ENCODE data around the gene RHBDL1. TPM values are rescaled to one million over a fixed set of nuclear protein-coding genes. Genes with fewer than 3 reads are reported as not detected.

RHBDL1 gene
- total and polyA plus RNA-seq, 4 donors: 0.91 to 5.4 (median 1.6) TPM

DNA sequence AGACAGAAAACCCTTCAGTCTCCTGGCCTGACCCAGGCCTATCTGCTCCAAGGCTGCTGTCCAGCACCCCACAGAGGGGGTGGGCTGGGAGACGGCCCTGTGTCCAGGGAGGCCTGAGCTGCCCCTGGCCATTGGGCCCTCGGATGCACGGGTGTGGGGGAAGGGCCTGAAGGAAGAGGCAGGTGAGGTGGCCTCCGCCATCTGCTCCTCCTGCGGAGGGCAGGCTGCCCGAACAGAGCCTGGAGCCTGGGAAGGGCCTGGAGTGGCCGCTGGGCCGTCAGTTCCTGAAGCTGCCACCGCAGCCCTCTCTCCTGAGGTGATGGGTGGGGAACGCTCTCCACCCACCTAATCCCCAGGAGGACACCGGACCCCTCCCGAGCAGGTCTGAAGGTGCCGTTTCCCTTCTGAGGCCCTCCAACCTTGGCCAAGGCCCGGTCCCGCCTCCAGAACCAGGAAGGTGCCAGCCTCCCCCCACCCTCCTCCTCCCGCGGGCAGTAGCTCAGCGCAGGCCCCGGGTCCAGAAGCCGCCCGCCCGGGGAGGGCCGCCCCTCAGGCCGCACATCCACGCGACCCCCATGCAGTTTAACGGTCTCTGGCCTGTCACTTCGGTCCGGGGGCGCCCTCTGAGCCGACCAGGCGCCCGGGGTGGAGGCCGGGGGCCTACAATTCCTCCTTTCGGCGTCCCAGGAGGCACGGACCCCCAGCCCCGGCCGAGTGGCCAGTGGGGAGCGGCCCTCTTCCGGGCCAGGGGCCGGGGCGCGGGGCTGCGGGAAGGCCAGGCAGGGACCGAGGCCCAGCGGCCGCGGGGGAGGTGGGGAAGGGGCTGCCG is 29.3 kb downstream of the RHBDL1 start:
- Histone ChIP-seq H3K36me3 (ENCODE audit: control insufficient read depth in 4 of 4, insufficient read depth in 4 of 4, low read length in 4 of 4) (no peaks in the 10 kb centered on the region), H3K27me3 (ENCODE audit: control insufficient read depth in 3 of 3, insufficient read depth in 3 of 3, low read length in 2 of 3) (peaks cover 7 to 69% (median 38%) of the 10 kb centered on the region in 3 donors), H3K4me3 (no peak overlapping the region), H3K27ac (ENCODE audit: low read depth in 1 of 2, low read length in 1 of 2) (no peak overlapping the region), H3K4me1 (ENCODE audit: control insufficient read depth in 5 of 5, insufficient read depth in 5 of 5, low read length in 5 of 5) (no peaks in the 10 kb centered on the region), H3K9ac (ENCODE audit: insufficient read depth in 1 of 2, low read length in 2 of 2) (no peak overlapping the region), H3K9me3 (ENCODE audit: control insufficient read depth in 4 of 4, insufficient read depth in 3 of 4, low read length in 3 of 4) (peaks cover 0 to 5% (median 0%) of the 10 kb centered on the region in 4 donors)
- no peak for ATAC-seq (ENCODE audit: insufficient read depth, low FRiP score)
- TF ChIP-seq, protein P1, sequence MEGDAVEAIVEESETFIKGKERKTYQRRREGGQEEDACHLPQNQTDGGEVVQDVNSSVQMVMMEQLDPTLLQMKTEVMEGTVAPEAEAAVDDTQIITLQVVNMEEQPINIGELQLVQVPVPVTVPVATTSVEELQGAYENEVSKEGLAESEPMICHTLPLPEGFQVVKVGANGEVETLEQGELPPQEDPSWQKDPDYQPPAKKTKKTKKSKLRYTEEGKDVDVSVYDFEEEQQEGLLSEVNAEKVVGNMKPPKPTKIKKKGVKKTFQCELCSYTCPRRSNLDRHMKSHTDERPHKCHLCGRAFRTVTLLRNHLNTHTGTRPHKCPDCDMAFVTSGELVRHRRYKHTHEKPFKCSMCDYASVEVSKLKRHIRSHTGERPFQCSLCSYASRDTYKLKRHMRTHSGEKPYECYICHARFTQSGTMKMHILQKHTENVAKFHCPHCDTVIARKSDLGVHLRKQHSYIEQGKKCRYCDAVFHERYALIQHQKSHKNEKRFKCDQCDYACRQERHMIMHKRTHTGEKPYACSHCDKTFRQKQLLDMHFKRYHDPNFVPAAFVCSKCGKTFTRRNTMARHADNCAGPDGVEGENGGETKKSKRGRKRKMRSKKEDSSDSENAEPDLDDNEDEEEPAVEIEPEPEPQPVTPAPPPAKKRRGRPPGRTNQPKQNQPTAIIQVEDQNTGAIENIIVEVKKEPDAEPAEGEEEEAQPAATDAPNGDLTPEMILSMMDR (IDR thresholded peaks at IDR 0.05; ENCODE audit: control extremely low read depth, extremely low read depth): no peak
- no peak for DNase-seq
- 12 to 14% methylated on average over 32 to 49 of the region's 50 CpGs for WGBS, 2 donors

DNA sequence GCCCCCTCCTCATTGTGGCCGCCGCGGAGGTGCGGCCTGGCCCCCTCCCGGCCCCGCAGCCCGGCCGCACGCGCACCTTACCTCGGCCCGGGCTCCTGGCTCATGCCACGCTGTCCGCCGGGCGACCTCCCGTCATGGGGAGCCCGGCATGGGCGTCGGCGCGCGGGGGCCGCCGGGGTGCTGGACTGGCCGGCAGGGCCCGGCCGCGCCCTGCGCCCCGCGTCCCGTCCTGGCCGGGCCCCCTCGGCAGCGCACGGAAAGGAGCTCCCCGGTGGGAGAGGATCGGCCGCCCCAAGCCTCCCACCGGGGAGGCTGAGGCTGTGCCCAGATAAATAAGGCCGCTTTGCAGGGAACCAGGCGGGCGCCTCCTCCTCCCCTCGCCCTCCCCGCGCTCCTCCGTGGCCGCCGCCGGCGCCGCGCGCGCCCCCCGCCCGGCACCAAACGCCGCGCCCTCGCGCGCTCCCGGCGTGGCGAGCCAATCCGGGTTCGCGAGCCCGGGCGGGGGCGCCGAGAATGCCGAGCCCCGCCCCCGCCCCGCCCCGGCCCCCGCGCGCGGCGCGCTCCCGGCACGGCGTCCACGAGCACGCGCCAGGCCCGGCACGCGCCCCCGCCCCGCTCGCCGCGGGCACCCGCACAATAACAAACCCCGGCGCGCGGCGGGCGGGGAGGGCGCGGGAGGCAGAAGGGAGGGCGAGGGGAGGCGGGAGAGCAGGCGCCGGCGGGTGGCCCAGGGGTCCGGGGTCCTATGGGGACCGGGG is 30.1 kb downstream of the RHBDL1 start, which contains the start of gene FBXL16:
FBXL16 (minus strand) TSS at position 371 of the 758 bp plus-strand sequence. CDS start 8,396 bp downstream, outside the sequence.
- peaks cover 11 to 69% (median 38%) of the 10 kb centered on the region in 3 donors for H3K27me3 ChIP-seq (ENCODE audit: control insufficient read depth in 3 of 3, insufficient read depth in 3 of 3, low read length in 2 of 3)
- H3K4me1 ChIP-seq (ENCODE audit: control insufficient read depth in 5 of 5, insufficient read depth in 5 of 5, low read length in 5 of 5): no peaks in the 10 kb centered on the region
- WGBS, 2 donors: 1 to 2% methylated on average over 31 to 115 of the region's 115 CpGs
- H3K9me3 ChIP-seq (ENCODE audit: control insufficient read depth in 4 of 4, insufficient read depth in 3 of 4, low read length in 3 of 4): peaks cover 0 to 5% (median 0%) of the 10 kb centered on the region in 4 donors
- DNase-seq: no peak
- TF ChIP-seq, protein P1 (IDR thresholded peaks at IDR 0.05; ENCODE audit: control extremely low read depth, extremely low read depth): no peak
- ATAC-seq (ENCODE audit: insufficient read depth, low FRiP score): no peak
- no peak within 1 kb of the TSS for H3K27ac ChIP-seq (ENCODE audit: low read depth in 1 of 2, low read length in 1 of 2)
- no peak within 1 kb of the TSS for H3K4me3 ChIP-seq
- H3K36me3 ChIP-seq (ENCODE audit: control insufficient read depth in 4 of 4, insufficient read depth in 4 of 4, low read length in 4 of 4): no peaks in the 10 kb centered on the region
- H3K9ac ChIP-seq (ENCODE audit: insufficient read depth in 1 of 2, low read length in 2 of 2): no peak within 1 kb of the TSS

DNA sequence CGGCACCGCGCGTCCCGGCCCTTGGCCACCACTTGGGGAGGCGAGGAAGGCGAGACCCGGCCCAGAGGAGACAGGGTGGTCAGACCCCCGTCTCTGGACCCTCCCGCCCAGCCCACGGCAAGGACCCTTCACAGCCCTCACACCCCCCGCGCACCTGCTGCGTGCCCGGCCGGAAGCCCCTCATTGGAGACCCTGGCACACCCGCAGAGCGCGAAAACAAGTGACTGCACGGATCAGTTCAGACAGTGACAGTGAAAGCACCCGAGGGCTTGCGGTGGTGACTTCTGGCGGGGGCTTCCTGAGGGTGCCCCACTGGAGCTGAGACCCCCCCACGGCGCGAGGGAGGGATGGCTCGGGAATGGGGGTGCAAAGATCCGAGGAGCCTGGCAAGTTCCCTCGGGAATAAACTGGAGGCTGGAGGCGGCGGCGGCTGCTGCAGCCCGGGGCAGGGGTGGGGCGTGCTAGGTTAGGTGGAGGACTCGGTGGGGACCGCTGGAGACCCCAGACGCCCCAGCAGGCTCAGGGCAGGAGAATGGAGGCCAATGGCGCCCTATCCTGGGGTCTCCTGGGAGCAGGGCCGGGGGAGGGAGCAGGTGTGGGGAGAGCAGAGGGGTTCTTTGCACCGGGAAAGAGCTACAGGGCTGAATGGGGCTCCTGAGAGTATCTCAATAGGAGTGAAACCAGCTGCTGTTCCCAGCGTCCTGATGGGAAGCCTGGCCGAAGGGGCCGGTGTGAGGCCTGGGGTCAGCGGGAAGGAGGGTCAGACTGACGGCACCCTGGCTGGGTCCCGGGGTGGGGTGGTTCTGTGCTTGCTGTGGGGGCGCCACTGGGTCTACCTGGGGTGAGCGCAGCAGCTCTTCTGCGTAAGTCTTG is 31.0 kb downstream of the RHBDL1 start:
- H3K4me3 ChIP-seq: no peak overlapping the region
- H3K36me3 ChIP-seq (ENCODE audit: control insufficient read depth in 4 of 4, insufficient read depth in 4 of 4, low read length in 4 of 4): no peaks in the 10 kb centered on the region
- DNase-seq (no peak), ATAC-seq (ENCODE audit: insufficient read depth, low FRiP score) (no peak)
- no peak overlapping the region for H3K9ac ChIP-seq (ENCODE audit: insufficient read depth in 1 of 2, low read length in 2 of 2)
- TF ChIP-seq, protein P1 (IDR thresholded peaks at IDR 0.05; ENCODE audit: control extremely low read depth, extremely low read depth): no peak
- peaks cover 11 to 64% (median 38%) of the 10 kb centered on the region in 3 donors for H3K27me3 ChIP-seq (ENCODE audit: control insufficient read depth in 3 of 3, insufficient read depth in 3 of 3, low read length in 2 of 3)
- H3K27ac ChIP-seq (ENCODE audit: low read depth in 1 of 2, low read length in 1 of 2): no peak overlapping the region
- peaks cover 0 to 5% (median 0%) of the 10 kb centered on the region in 4 donors for H3K9me3 ChIP-seq (ENCODE audit: control insufficient read depth in 4 of 4, insufficient read depth in 3 of 4, low read length in 3 of 4)
- 5 to 7% methylated on average over 42 to 49 of the region's 49 CpGs for WGBS, 2 donors
- no peaks in the 10 kb centered on the region for H3K4me1 ChIP-seq (ENCODE audit: control insufficient read depth in 5 of 5, insufficient read depth in 5 of 5, low read length in 5 of 5)

All from lung (tissue), 12 donors.